ENCODE measurements around the gene UBASH3B. TPM values are rescaled to one million over a fixed set of nuclear protein-coding genes. Genes with fewer than 3 reads are reported as not detected.

The UBASH3B gene
- total RNA-seq, 3 donors from 2014 or later, result 3.5 to 5.9 (median 3.9) TPM

GRCh38 chr11:122650619-122651018 lies 4.9 kb upstream of the UBASH3B start:
- Histone ChIP-seq H3K9me3 (no peaks in the 10 kb centered on the region), H3K36me3 (ENCODE audit: low read depth) (no peaks in the 10 kb centered on the region), H3K4me1 (ENCODE audit: low read depth) (no peaks in the 10 kb centered on the region), H3K4me3 (no peak overlapping the region)
- no peak for TF ChIP-seq CTCF (IDR thresholded peaks at IDR 0.05)
- DNase-seq (no peak), ATAC-seq (no peak)
- intact Hi-C loops (cut with DNase I, micrococcal nuclease), result no loop called here

GRCh38 chr11:122652495-122652894 lies 3.0 kb upstream of the UBASH3B start:
- peaks cover 9% of the 10 kb centered on the region for H3K4me1 ChIP-seq (ENCODE audit: low read depth)
- no peak for ATAC-seq
- H3K4me3 ChIP-seq, result no peak overlapping the region
- intact Hi-C loops (cut with DNase I, micrococcal nuclease), result no loop called here
- no peak for TF ChIP-seq CTCF (IDR thresholded peaks at IDR 0.05)
- no peaks in the 10 kb centered on the region for H3K36me3 ChIP-seq (ENCODE audit: low read depth)
- H3K9me3 ChIP-seq, result no peaks in the 10 kb centered on the region
- no peak for DNase-seq

- no peak for DNase-seq
- no peaks in the 10 kb centered on the region for H3K36me3 ChIP-seq (ENCODE audit: low read depth)
- no peaks in the 10 kb centered on the region for H3K9me3 ChIP-seq
- no peak overlapping the region for H3K4me3 ChIP-seq
- ATAC-seq, result no peak
- intact Hi-C loops (cut with DNase I, micrococcal nuclease), result no loop called here
- H3K4me1 ChIP-seq (ENCODE audit: low read depth), result peaks cover 9% of the 10 kb centered on the region
- no peak for TF ChIP-seq CTCF (IDR thresholded peaks at IDR 0.05)
Observed at GRCh38 chr11:122653916-122654585, 1.5 kb upstream of the UBASH3B start.

GRCh38 chr11:122656073-122656630 lies 630 bp downstream of the UBASH3B start:
- TF ChIP-seq CTCF (IDR thresholded peaks at IDR 0.05), result no peak
- ATAC-seq (peak; percentile 78), DNase-seq (peak; percentile 37 to 68 (median 66))
- intact Hi-C loops (cut with DNase I, micrococcal nuclease), result no loop called here
- H3K36me3 ChIP-seq (ENCODE audit: low read depth), result no peaks in the 10 kb centered on the region
- H3K9me3 ChIP-seq, result no peaks in the 10 kb centered on the region
- H3K4me1 ChIP-seq (ENCODE audit: low read depth), result peaks cover 9% of the 10 kb centered on the region
- peak overlapping the region; percentile 51 for H3K4me3 ChIP-seq

- H3K36me3 ChIP-seq (ENCODE audit: low read depth), result no peaks in the 10 kb centered on the region
- H3K4me1 ChIP-seq (ENCODE audit: low read depth), result peaks cover 9% of the 10 kb centered on the region
- intact Hi-C loops (cut with DNase I, micrococcal nuclease), result no loop called here
- H3K4me3 ChIP-seq, result peak overlapping the region; percentile 51
- no peaks in the 10 kb centered on the region for H3K9me3 ChIP-seq
- TF ChIP-seq CTCF (IDR thresholded peaks at IDR 0.05), result no peak
- ATAC-seq, result peak; percentile 27
- peak in 2 of 3 donors; percentile 26 to 62 for DNase-seq
Observed at GRCh38 chr11:122656631-122657101, 1.1 kb downstream of the UBASH3B start.
